ENCODE results near the gene PHKB. TPM values are rescaled to one million over a fixed set of nuclear protein-coding genes. Genes with fewer than 3 reads are reported as not detected.

The PHKB gene
- total RNA-seq, 1 experiment from 2014 or later = 83.4 TPM

DNA sequence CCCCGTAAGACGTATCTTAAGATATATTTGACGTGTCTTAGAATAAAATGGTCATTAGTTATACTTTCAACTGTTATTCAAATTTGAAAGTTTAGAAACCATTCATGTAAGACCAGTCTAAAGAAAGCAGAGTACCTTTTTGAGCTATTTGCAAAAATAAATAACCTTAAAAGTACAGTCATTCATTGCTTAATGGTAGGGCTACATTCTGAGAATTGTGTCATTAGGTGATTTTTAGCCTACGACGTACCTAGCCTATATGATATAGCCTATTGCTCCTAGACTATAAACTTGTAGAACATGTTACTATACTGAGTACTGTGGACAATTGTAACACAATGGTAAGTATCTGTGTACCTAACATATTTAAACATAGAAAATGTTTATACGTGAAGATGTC lies 139.2 kb downstream of the PHKB start:
- TF ChIP-seq, protein P1, sequence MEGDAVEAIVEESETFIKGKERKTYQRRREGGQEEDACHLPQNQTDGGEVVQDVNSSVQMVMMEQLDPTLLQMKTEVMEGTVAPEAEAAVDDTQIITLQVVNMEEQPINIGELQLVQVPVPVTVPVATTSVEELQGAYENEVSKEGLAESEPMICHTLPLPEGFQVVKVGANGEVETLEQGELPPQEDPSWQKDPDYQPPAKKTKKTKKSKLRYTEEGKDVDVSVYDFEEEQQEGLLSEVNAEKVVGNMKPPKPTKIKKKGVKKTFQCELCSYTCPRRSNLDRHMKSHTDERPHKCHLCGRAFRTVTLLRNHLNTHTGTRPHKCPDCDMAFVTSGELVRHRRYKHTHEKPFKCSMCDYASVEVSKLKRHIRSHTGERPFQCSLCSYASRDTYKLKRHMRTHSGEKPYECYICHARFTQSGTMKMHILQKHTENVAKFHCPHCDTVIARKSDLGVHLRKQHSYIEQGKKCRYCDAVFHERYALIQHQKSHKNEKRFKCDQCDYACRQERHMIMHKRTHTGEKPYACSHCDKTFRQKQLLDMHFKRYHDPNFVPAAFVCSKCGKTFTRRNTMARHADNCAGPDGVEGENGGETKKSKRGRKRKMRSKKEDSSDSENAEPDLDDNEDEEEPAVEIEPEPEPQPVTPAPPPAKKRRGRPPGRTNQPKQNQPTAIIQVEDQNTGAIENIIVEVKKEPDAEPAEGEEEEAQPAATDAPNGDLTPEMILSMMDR (IDR thresholded peaks at IDR 0.05; ENCODE audit: unreplicated experiment) = no peak
- no peak for DNase-seq
- CTCF ChIA-PET = no interaction called here

DNA sequence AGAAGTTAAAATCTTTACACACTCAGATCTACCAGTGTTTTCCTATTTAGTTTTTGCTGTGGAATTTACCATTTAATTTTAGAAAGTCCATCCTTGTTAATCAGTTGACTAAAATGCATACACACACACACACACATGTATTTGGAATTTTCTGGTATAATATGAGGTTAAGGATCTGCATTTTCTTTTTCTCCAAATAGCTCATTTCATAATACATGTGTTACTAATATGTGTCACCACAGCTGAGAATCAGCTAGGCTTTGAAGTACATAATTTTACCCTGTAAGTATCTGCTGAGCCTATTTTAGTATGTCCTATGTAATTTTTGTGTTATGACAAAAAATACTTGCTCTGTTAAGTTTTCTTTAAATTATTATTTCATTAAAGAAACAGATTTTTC lies 143.2 kb downstream of the PHKB start:
- TF ChIP-seq, protein P1 (IDR thresholded peaks at IDR 0.05; ENCODE audit: unreplicated experiment) = no peak
- Mint-ChIP-seq H3K9me3 (ENCODE audit: low read depth, unreplicated experiment) (peaks cover 7% of the 10 kb centered on the region), H3K36me3 (ENCODE audit: insufficient read depth, unreplicated experiment) (no peaks in the 10 kb centered on the region), H3K27me3 (ENCODE audit: unreplicated experiment) (no peaks in the 10 kb centered on the region), H3K4me3 (ENCODE audit: low read depth, unreplicated experiment) (no peak overlapping the region), H3K4me1 (ENCODE audit: low read depth, unreplicated experiment) (no peaks in the 10 kb centered on the region), H3K27ac (ENCODE audit: unreplicated experiment) (no peak overlapping the region)
- CTCF ChIA-PET = no interaction called here
- intact Hi-C loops (cut with micrococcal nuclease; ENCODE audit: unreplicated experiment) = no loop called here
- no peak for DNase-seq
- no TSS peak for BruUV-seq (replicated peaks)

More for the DNA sequence above, 139.2 kb downstream of the PHKB start:
- Mint-ChIP-seq H3K4me3 (ENCODE audit: low read depth, unreplicated experiment) (no peak overlapping the region), H3K27ac (ENCODE audit: unreplicated experiment) (no peak overlapping the region), H3K36me3 (ENCODE audit: insufficient read depth, unreplicated experiment) (no peaks in the 10 kb centered on the region), H3K4me1 (ENCODE audit: low read depth, unreplicated experiment) (no peaks in the 10 kb centered on the region), H3K27me3 (ENCODE audit: unreplicated experiment) (no peaks in the 10 kb centered on the region), H3K9me3 (ENCODE audit: low read depth, unreplicated experiment) (no peaks in the 10 kb centered on the region)
- no TSS peak for BruUV-seq (replicated peaks)
- intact Hi-C loops (cut with micrococcal nuclease; ENCODE audit: unreplicated experiment) = no loop called here

DNA sequence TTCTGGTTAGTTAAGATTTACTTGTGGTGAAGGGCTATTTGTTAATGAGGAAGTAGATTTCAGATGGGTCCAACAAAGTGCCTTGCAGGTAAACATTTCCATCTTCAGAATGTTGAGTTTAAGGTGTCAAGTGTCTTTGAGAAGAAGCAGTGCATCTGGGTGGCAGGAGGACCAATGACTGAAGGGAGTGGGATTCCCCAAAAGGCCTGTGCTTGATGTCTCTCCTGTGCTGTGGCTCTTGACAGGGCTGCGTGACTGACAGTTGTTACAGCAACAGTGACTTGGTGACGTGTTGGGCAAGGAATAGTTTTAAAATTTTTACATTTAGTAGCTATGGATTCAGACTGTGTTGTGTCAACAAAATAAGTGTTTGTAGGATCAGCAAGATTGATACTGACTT lies 149.9 kb downstream of the PHKB start:
- H3K27ac Mint-ChIP-seq (ENCODE audit: unreplicated experiment) = no peak overlapping the region

DNA sequence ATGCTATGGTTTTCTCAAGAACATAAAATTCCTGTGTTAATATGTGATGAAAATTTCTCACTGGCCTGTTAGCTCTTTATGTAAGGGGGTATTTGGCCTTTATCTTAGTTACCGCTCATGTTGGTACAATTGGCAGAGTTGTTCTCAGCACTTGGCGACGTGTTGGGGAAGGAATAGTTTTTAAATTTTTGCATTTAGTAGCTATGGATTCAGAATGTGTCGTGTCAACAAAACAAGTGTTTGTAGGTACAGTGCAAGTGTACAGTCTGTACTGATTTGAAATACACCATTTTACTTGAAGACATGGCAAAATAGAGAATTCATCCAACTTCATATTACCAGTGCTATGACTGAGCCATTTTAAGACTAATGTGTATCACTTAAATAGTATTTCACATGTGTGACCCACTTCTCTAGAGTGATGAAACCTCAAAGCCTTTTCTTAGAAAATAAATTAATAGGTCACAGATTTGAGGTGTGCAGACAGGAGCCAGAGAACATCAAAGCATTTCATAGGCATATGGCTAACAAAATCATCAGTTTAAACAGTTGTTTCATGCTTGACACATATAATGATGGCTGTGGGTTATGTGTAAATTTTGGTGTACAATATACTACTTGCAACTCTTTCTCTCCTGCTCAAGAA lies 150.8 kb downstream of the PHKB start:
- no peak overlapping the region for H3K27ac Mint-ChIP-seq (ENCODE audit: unreplicated experiment)
- no TSS peak for BruUV-seq (replicated peaks)
- peaks cover 7% of the 10 kb centered on the region for H3K9me3 Mint-ChIP-seq (ENCODE audit: low read depth, unreplicated experiment)
- H3K27me3 Mint-ChIP-seq (ENCODE audit: unreplicated experiment) = no peaks in the 10 kb centered on the region
- DNase-seq = no peak
- intact Hi-C loops (cut with micrococcal nuclease; ENCODE audit: unreplicated experiment) = no loop called here
- H3K4me3 Mint-ChIP-seq (ENCODE audit: low read depth, unreplicated experiment) = no peak overlapping the region
- no peaks in the 10 kb centered on the region for H3K4me1 Mint-ChIP-seq (ENCODE audit: low read depth, unreplicated experiment)
- no peaks in the 10 kb centered on the region for H3K36me3 Mint-ChIP-seq (ENCODE audit: insufficient read depth, unreplicated experiment)
- TF ChIP-seq, protein P1 (IDR thresholded peaks at IDR 0.05; ENCODE audit: unreplicated experiment) = no peak
- CTCF ChIA-PET = no interaction called here

More for the DNA sequence above, 149.9 kb downstream of the PHKB start:
- no peaks in the 10 kb centered on the region for H3K4me1 Mint-ChIP-seq (ENCODE audit: low read depth, unreplicated experiment)
- H3K4me3 Mint-ChIP-seq (ENCODE audit: low read depth, unreplicated experiment) = no peak overlapping the region
- TF ChIP-seq, protein P1 (IDR thresholded peaks at IDR 0.05; ENCODE audit: unreplicated experiment) = no peak
- no peaks in the 10 kb centered on the region for H3K27me3 Mint-ChIP-seq (ENCODE audit: unreplicated experiment)
- DNase-seq = no peak
- intact Hi-C loops (cut with micrococcal nuclease; ENCODE audit: unreplicated experiment) = no loop called here
- peaks cover 7% of the 10 kb centered on the region for H3K9me3 Mint-ChIP-seq (ENCODE audit: low read depth, unreplicated experiment)
- no peaks in the 10 kb centered on the region for H3K36me3 Mint-ChIP-seq (ENCODE audit: insufficient read depth, unreplicated experiment)
- CTCF ChIA-PET = no interaction called here
- BruUV-seq (replicated peaks) = no TSS peak

Measured in Calu3 (cell line).